ENCODE data around the gene WDR5. TPM values are rescaled to one million over a fixed set of nuclear protein-coding genes. Genes with fewer than 3 reads are reported as not detected.

The WDR5 gene
- total RNA-seq, 4 donors from 2014 or later = 16.4 to 32.7 (median 24.5) TPM

DNA sequence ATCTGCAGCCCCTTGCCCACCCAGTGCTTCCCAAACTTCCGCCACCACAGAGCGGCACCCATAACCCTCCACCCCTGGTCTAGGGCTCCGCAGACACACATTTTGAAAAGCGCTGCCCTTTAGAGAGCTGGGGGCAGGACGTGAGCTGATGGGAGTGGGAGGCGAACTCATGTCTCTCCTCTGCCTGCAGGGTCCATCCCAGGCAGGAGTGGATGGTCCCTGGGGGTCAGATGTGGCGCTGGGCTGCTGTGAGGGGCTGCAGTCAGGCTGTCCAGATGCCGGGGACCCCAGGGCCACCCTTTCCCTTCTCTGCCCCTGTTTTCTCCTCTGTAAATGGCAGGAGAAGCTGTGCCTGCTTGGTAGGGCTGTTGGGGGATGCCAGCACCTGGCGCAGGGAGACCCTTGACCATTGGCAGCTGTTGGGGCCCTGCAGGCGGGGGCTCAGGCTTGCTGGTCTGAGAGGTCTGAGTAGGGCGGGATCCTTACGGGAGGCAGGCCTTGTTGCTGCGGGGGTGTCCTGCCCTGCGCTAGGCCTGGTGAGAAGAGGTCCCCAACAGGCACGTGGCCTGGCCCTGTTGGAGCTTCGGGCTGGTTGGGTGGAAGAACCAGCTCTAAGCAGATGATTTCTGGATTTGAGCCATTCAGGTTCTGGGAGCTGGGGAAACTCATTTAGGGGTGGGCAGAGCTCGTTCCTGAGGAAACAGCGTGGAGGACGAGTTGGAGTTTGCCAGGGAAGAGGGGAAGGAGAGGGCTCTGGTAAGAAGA is 38.8 kb downstream of the WDR5 start:
- no peak for DNase-seq (ENCODE audit: low spot score in 2 of 2)
- peaks cover 0 to 14% of the 10 kb centered on the region in 2 donors for H3K27me3 ChIP-seq
- no peak for TF ChIP-seq CTCF (IDR thresholded peaks at IDR 0.05)
- TF ChIP-seq EP300 (IDR thresholded peaks at IDR 0.05) = no peak
- TF ChIP-seq POLR2A (IDR thresholded peaks at IDR 0.05) = no peak
- H3K4me3 ChIP-seq = no peak overlapping the region
- no peak overlapping the region for H3K27ac ChIP-seq
- H3K4me1 ChIP-seq = peaks cover 0 to 44% (median 28%) of the 10 kb centered on the region in 4 donors
- WGBS, 2 donors = 73 to 77% methylated on average over 13 to 14 of the region's 19 CpGs
- H3K9me3 ChIP-seq = no peaks in the 10 kb centered on the region
- H3K36me3 ChIP-seq = no peaks in the 10 kb centered on the region

GRCh38 chr9:134175291-134175807 is 39.5 kb downstream of the WDR5 start:
- Histone ChIP-seq H3K27ac (no peak overlapping the region), H3K27me3 (peaks cover 0 to 14% of the 10 kb centered on the region in 2 donors), H3K9me3 (no peaks in the 10 kb centered on the region), H3K4me3 (no peak overlapping the region), H3K4me1 (peaks cover 0 to 44% (median 28%) of the 10 kb centered on the region in 4 donors), H3K36me3 (no peaks in the 10 kb centered on the region)
- no peak for TF ChIP-seq POLR2A (IDR thresholded peaks at IDR 0.05)
- TF ChIP-seq CTCF (IDR thresholded peaks at IDR 0.05) = no peak
- no peak for TF ChIP-seq EP300 (IDR thresholded peaks at IDR 0.05)
- DNase-seq (ENCODE audit: low spot score in 2 of 2) = no peak
- WGBS, 2 donors = 50 to 62% methylated on average over 18 to 20 of the region's 20 CpGs

DNA sequence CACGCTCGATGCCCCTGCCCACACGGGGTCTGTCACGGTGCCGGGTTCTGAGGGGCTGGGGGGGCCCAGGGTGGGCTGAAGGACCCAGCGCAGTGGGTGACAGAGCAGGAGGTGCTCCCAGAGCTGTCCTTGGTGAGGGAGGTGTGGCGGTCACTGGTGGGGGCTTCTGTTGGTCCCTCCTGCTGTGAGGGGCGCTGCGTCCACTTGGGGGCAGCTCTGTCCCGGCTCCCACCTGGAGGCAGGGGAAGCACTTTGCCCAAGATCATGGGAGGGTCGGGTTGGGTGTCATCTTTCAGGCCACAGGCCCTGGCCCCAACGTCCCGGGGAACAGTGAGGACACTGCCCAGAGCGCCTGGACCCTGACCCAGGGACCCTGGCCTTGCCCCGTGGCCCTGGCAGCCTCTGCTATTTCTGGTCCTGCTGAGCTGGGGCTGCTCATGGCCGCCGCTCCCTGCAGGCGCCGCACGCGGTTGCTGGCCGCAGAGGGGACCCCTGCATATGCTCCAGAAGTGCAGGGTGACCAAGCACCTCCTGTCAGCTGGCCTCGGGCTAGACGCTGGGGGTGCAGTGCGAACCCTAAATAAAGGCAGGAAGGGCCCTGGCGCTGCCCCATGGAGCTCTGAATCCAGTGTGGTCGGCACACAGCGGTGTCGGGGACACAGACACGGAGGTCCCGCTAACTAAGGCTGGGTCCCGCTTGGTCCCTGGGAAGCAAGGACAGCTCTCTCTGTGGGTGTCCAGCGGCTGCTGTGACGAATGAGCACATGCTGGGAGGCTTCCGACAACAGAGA is 40.1 kb downstream of the WDR5 start:
- H3K27ac ChIP-seq = no peak overlapping the region
- no peaks in the 10 kb centered on the region for H3K36me3 ChIP-seq
- H3K27me3 ChIP-seq = peaks cover 0 to 14% of the 10 kb centered on the region in 2 donors
- TF ChIP-seq EP300 (IDR thresholded peaks at IDR 0.05) (no peak), CTCF (IDR thresholded peaks at IDR 0.05) (peak in 3 of 5 experiments; percentile 24 to 59 (median 31))
- no peak for DNase-seq (ENCODE audit: low spot score in 2 of 2)
- no peaks in the 10 kb centered on the region for H3K9me3 ChIP-seq
- no peak overlapping the region for H3K4me3 ChIP-seq
- 49 to 52% methylated on average over 22 to 32 of the region's 35 CpGs for WGBS, 2 donors
- H3K4me1 ChIP-seq = peaks cover 0 to 44% (median 28%) of the 10 kb centered on the region in 4 donors

DNA sequence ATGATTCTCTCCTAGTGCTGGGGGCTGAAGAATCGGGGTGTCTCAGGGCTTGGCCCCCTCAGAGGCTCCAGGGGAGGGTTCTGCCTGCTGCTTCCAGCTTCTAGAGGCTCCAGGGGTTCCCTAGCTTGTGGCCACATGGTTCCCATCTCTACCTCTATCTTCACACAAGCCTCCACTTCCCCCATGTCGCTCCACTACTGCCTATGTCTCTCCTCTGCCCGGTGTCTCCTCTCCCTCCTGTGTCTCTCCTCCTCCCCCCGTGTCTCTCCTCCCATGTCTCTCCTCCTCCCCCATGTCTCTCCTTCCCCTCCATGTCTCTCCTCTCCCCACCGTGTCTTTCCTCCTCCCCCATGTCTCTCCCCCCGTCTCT is 40.7 kb downstream of the WDR5 start:
- no peak for DNase-seq (ENCODE audit: low spot score in 2 of 2)
- 47 to 58% methylated on average over 5 to 6 of the region's 6 CpGs for WGBS, 2 donors

More for the DNA sequence above, 40.7 kb downstream of the WDR5 start:
- no peak overlapping the region for H3K4me3 ChIP-seq
- TF ChIP-seq POLR2A (IDR thresholded peaks at IDR 0.05) (no peak), CTCF (IDR thresholded peaks at IDR 0.05) (no peak), EP300 (IDR thresholded peaks at IDR 0.05) (no peak)
- H3K36me3 ChIP-seq = no peaks in the 10 kb centered on the region
- H3K9me3 ChIP-seq = no peaks in the 10 kb centered on the region
- H3K4me1 ChIP-seq = peaks cover 0 to 44% (median 25%) of the 10 kb centered on the region in 4 donors
- H3K27me3 ChIP-seq = peaks cover 0 to 14% of the 10 kb centered on the region in 2 donors
- no peak overlapping the region for H3K27ac ChIP-seq
